22Rv1 (cell line): ENCODE data around the gene ARSH.
"Not testable (repeated sequence)": the region's sequence is repeated elsewhere in the genome, so short reads cannot be mapped to it uniquely, and the experiment has no call there.

Experiments
- H3K27ac ChIP-seq: fragments of 450-650 bp; 2 replicates; pipeline ENCODE4 v1.5.1; 2017
- CTCF ChIP-seq: fragments of 450-650 bp; IDR thresholded peaks from 2 replicates; pipeline ENCODE4 v1.5.1; 2017; ENCODE audit warnings: mild to moderate bottlenecking
- ZFX ChIP-seq: fragments of 450-650 bp; IDR thresholded peaks from 2 replicates; pipeline ENCODE4 v1.6.1; 2017; ENCODE audit warnings: antibody characterized with exemption, borderline replicate concordance

ARSH gene

GRCh38 chrX:3044671-3045070, 38.3 kb downstream of the ARSH start:
- TF ChIP-seq ZFX (no peak), CTCF (no peak)

GRCh38 chrX:3046253-3047240, 40.2 kb downstream of the ARSH start:
- H3K27ac ChIP-seq: no peak overlapping the region

More at GRCh38 chrX:3044671-3045070, 38.3 kb downstream of the ARSH start:
- H3K27ac ChIP-seq: no peak overlapping the region

GRCh38 chrX:3050523-3051175, 44.3 kb downstream of the ARSH start:
- H3K27ac ChIP-seq: not testable (repeated sequence)

More at GRCh38 chrX:3046253-3047240, 40.2 kb downstream of the ARSH start:
- TF ChIP-seq CTCF (no peak), ZFX (no peak)

- no peak for TF ChIP-seq ZFX
- TF ChIP-seq CTCF: no peak
- no peak overlapping the region for H3K27ac ChIP-seq
Measured at GRCh38 chrX:3052860-3053259, 46.5 kb downstream of the ARSH start.

- no peak overlapping the region for H3K27ac ChIP-seq
- TF ChIP-seq ZFX (no peak), CTCF (no peak)
Measured at GRCh38 chrX:3066555-3066954, 60.2 kb downstream of the ARSH start.

GRCh38 chrX:3075959-3076358, 69.6 kb downstream of the ARSH start:
- TF ChIP-seq ZFX (no peak), CTCF (no peak)

GRCh38 chrX:3076416-3076991, 70.2 kb downstream of the ARSH start:
- no peak overlapping the region for H3K27ac ChIP-seq
- TF ChIP-seq ZFX (no peak), CTCF (no peak)

More at GRCh38 chrX:3075959-3076358, 69.6 kb downstream of the ARSH start:
- no peak overlapping the region for H3K27ac ChIP-seq
